GM08714 (cell line): ENCODE results near the gene HRNR.
"Not testable (repeated sequence)": the region's sequence is repeated elsewhere in the genome, so short reads cannot be mapped to it uniquely, and the experiment has no call there.

Experiments used
- H3K4me3 ChIP-seq: fragments of 200-500 bp; sonication (Bioruptor generic); 2 replicates; pipeline ENCODE4 v1.5.1; 2014; ENCODE audit warnings: mild to moderate bottlenecking, low read length, inconsistent platforms
- ZNF274 ChIP-seq: IDR thresholded peaks from 2 replicates; pipeline ENCODE4 v1.6.1; 2012; ENCODE audit warnings: mild to moderate bottlenecking, low read depth, low read length

HRNR gene

GRCh38 chr1:152224093-152224492 is at the start of gene HRNR:
Gene HRNR, minus strand, starts transcription at chr1:152224193. Its CDS starts 940 bp downstream, at chr1:152223253.
- H3K4me3 ChIP-seq = no peak within 1 kb of the TSS
- no peak for TF ChIP-seq ZNF274

DNA sequence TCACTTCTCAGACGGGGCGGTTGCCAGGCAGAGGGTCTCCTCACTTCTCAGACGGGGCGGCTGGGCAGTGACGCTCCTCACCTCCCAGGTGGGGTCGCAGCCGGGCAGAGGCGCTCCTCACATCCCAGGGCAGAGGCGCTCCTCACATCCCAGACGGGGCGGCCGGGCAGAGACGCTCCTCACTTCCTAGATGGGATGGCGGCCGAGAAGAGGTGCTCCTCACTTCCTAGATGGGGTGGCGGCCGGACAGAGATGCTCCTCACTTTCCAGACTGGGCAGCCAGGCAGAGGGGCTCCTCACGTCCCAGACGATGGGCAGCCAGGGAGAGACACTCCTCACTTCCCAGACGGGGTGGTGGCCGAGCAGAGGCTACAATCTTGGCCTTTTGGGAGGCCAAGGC is 32.4 kb upstream of the HRNR start:
- H3K4me3 ChIP-seq = not testable (repeated sequence)

DNA sequence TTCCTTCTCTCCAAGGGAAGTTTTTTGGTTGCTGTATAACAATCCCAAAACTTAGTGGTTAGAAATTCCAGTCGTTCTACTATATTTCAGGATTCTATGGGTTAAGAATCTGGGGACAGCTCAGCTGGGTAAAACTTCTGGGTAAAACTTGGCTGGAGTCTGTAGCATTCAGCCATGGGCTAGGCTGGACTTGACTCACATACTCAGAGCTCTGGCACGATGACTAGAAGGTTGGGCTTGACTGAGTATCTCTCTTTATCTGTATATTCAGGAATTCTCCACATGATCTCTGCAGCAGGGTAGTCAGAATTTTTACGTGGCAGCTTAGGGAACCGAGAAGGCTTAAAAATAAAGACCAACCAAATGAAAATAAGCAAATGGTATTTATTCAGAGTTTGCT is 28.2 kb upstream of the HRNR start:
- no peak overlapping the region for H3K4me3 ChIP-seq
- TF ChIP-seq ZNF274 = no peak

DNA sequence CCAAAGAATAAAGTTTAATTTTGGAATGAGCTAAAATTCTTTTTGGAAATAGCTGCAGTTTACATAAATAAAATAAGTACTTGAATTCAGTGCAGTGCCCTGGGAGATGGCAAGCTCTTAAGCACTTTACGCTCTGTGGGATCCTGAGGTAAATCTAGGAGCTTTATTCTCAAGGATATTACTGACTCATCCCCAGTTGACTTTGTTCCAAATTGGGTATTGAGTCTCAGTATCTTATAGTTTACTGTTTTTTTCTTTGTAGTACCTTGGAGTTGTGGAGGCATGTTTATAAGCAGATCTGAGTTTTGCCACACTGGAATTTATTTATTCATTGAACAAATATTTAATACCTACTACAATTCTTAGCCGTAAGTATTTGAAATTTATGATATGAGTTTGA is 27.4 kb upstream of the HRNR start:
- H3K4me3 ChIP-seq = no peak overlapping the region
- TF ChIP-seq ZNF274 = no peak

GRCh38 chr1:152247316-152247715 is 23.3 kb upstream of the HRNR start:
- H3K4me3 ChIP-seq = no peak overlapping the region
- no peak for TF ChIP-seq ZNF274

- no peak for TF ChIP-seq ZNF274
- no peak overlapping the region for H3K4me3 ChIP-seq
Observed at GRCh38 chr1:152244576-152245273, 20.7 kb upstream of the HRNR start.

DNA sequence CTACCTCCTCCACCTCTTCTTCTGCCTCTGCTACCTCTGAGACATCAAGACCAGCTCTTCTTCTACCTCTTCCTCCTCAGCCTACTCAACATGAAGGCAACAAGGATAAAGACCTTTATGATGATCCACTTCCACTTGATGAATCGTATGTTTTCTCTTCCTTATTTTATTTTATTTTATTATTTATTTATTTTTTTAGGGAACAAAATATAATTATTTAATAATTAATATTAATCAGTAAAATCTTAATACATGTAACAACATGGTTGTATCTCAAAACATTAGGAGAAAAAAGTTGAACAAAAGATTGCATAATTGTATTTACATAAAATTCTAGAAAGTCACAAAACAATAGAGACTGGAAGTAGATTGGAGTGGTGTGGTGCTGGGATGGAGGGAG is 13.1 kb upstream of the HRNR start:
- no peak for TF ChIP-seq ZNF274
- H3K4me3 ChIP-seq = no peak overlapping the region

DNA sequence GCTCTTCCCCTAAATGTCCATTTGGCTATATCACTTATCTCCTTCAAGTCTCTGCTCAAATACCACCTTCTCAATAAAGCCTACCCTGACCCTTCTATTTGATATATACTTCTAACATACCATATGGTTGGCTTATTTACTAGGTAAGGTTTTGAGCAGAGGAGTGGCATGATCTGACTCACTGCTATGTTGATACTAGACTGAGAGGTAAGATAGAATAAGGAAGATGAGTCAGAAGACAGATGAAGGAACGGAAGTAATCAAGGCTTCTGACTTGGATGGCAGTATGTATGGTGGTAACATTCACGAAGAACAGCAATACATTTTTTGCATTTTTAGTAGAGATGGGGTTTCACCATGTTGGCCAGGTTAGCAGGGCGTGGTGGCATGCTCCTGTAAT is 4.8 kb upstream of the HRNR start:
- no peak overlapping the region for H3K4me3 ChIP-seq
- TF ChIP-seq ZNF274 = no peak

DNA sequence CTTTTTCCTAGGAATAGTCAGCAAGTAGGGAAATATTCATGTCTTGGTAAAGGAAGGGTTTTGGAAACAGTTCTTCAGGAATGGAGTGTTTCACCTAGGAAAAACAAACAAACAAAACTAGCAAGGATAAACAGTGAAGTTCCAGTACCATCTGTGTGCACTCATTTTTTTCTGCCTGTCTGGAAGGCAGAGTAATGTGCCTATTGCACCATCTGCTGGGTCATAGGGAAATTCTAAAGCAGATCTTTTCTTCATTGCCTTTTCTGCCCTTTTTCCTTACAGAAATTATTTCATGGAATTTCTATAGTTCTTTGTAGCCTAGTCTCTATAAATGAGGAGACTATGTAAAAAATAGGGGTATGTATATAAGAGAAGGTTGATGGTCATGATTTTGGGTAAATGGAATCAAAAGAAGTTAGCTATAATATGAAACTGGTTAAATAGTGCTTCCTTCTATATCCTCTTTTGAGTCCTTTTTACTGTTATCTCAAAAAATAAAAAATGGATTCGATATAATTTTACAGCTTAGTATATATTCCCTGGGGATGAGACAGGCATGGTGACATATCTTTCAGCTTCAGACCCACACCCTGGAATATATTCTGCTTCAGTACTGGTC is 3.4 kb upstream of the HRNR start:
- H3K4me3 ChIP-seq = no peak overlapping the region
- no peak for TF ChIP-seq ZNF274

DNA sequence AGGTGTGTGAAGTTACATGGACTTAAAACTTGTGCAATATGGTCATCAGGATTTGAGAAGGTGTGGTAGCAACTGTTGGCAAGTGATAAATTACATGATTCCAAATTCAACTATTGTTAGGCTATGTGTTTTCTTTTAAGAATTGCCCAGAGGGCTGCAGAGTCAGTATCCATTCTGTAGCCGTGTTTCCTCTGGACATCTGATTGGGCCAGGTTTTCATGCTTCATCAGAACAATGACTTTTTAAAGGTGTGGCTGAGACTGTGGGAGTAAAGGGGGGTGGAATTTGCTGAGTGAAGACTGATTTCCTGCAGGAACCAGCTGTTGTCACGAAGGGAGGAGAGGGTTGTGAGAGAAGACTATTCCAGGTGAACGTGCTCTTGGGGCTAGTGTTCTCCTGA is 1.7 kb upstream of the HRNR start:
- H3K4me3 ChIP-seq = no peak overlapping the region
- no peak for TF ChIP-seq ZNF274

- TF ChIP-seq ZNF274 = no peak
- no peak overlapping the region for H3K4me3 ChIP-seq
Observed at GRCh38 chr1:152220166-152221163, 3.5 kb downstream of the HRNR start.

DNA sequence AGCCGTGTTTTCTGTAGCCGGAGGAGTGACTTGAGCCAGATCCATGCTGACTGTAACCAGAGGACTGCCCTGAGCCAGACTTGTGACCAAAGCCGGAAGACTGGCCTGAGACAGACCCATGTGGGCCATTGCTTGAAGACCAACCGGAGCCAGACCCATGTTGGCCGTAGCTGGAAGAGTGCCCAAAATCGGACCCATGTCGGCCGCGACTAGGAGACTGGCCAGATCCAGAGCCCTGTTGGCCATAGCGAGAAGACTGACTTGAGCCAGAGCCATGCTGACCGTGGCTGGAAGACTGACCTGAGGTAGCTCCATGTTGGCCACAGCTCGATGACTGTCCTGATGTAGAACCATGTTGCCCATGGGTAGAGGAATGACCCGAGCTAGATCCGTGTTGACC is 4.6 kb downstream of the HRNR start:
- H3K4me3 ChIP-seq = not testable (repeated sequence)

DNA sequence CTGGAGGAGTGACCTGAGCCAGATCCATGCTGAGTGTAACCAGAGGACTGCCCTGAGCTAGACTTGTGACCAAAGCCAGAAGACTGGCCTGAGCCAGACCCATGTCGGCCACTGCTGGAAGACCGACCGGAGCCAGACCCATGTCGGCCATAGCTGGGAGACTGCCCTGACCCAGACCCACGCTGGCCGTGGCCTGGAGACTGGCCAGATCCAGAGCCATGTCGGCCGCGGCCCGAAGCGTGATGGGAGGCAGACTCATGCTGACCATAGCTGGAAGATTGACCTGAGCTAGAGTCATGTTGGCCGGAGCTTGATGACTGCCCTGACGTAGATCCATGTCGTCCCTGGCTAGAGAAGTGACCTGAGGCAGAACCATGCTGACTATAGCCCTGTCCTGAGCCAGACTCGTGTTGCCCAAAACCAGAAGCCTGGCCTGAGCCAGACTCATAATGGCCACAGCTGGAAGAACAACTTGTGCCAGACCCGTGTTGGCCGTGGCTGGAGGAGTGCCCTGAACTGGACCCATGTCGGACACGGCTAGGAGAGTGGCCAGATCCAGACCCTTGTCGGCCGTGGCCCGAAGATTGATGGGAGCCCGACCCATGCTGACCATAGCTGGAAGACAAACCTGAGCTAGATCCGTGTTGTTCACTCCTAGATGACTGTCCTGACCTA is 5.1 kb downstream of the HRNR start:
- H3K4me3 ChIP-seq = no peak overlapping the region
- TF ChIP-seq ZNF274 = no peak

- H3K4me3 ChIP-seq = not testable (repeated sequence)
Observed at GRCh38 chr1:152215604-152216003, 8.4 kb downstream of the HRNR start.

DNA sequence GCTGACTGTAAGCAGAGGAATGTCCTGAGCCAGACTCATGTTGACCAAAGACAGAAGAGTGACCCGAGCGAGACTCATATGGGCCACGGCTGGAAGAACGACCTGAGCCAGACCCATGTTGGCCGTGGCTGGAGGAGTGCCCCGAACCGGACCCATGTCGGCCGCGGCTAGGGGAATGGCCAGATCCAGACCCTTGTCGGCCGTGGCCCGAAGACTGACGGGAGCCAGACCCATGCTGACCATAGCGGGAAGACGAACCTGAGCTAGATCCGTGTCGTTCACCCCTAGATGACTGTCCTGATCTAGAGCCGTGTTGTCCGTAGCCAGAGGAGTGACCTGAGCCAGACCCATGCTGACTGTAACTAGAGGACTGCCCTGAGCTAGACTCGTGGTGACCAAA is 9.1 kb downstream of the HRNR start:
- H3K4me3 ChIP-seq = not testable (repeated sequence)
